Epithelial cell of esophagus (primary cell): Measurements from ENCODE around the gene SPPL3.

ENCODE experiments used
- DNase-seq: peaks from one replicate; pipeline ENCODE4 v3.0.0; 2010; ENCODE audit warnings: low read depth
- H3K4me3 ChIP-seq: 2 replicates; pipeline ENCODE4 v1.5.1; 2011; ENCODE audit warnings: mild to moderate bottlenecking, low read length, control low read depth
- TF ChIP-seq, protein P1 (sequence below): IDR thresholded peaks from 2 replicates; pipeline ENCODE4 v1.5.1; 2011; ENCODE audit warnings: low read depth, mild to moderate bottlenecking, low read length, control low read depth, inconsistent platforms; ENCODE audit not compliant: insufficient read depth; ENCODE audit errors: missing control alignments

SPPL3 gene

GRCh38 chr12:120814903-120815429 lies 89.2 kb downstream of the SPPL3 start:
- no peak overlapping the region for H3K4me3 ChIP-seq
- TF ChIP-seq, protein P1, sequence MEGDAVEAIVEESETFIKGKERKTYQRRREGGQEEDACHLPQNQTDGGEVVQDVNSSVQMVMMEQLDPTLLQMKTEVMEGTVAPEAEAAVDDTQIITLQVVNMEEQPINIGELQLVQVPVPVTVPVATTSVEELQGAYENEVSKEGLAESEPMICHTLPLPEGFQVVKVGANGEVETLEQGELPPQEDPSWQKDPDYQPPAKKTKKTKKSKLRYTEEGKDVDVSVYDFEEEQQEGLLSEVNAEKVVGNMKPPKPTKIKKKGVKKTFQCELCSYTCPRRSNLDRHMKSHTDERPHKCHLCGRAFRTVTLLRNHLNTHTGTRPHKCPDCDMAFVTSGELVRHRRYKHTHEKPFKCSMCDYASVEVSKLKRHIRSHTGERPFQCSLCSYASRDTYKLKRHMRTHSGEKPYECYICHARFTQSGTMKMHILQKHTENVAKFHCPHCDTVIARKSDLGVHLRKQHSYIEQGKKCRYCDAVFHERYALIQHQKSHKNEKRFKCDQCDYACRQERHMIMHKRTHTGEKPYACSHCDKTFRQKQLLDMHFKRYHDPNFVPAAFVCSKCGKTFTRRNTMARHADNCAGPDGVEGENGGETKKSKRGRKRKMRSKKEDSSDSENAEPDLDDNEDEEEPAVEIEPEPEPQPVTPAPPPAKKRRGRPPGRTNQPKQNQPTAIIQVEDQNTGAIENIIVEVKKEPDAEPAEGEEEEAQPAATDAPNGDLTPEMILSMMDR: no peak
- DNase-seq: no peak

DNA sequence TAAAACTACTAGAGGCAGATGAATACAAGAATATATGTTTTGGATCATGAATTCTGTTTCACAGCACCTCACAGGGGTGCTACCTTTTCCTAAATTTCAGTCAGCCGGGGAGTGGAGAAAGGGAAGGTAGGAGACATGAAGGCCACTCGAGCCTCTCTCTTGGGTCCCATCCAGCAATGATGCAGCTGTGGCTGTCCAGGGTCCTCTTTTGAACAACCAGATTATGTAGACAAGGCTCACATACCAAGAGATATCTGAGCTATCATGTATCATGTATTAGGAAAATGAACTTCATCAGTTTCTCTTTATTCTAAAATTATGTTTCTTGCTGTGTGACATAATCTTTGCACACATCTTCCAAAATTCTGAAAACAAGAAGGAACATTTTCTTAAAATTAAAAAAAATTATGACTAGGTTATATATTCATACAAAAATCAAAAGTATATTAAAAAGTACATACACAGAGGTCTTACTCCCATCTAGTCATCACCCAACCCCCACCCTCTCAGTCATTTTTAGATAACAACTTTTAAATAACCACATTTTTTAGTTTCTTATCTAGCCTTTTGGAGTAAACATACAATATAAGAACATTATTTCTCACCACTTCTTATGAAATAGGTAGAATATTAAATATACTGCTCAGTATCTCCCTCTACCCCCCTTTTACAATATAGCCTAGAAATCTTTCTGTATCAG lies 89.8 kb downstream of the SPPL3 start:
- DNase-seq: no peak
- TF ChIP-seq, protein P1: no peak
- H3K4me3 ChIP-seq: no peak overlapping the region

DNA sequence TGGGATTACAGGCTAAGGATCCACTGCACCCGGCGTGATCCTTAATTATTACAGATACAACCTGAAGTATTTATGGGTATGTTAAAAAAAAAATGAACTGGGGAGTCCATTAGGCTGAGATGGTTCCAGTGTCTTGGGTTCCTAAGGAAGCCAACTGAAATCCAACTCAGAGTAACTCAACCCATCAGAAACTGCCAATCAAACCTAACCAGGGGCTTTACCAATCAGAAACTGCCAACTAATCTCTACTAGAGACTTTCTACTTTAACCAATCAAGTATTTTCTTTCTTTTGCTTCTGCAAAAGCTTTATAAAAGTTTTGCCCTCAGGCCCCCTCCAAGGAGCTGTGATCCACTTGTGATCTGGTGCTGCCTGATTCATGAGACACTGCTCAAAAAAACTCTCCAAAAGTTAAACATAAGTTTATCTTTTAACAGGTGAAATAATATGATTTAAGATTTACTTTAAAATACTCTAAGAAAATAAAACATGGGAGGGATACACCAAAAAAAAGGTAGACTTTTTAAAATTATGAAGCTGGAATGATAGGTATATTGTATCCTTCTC lies 90.5 kb downstream of the SPPL3 start:
- TF ChIP-seq, protein P1: no peak
- no peak for DNase-seq
- H3K4me3 ChIP-seq: no peak overlapping the region

DNA sequence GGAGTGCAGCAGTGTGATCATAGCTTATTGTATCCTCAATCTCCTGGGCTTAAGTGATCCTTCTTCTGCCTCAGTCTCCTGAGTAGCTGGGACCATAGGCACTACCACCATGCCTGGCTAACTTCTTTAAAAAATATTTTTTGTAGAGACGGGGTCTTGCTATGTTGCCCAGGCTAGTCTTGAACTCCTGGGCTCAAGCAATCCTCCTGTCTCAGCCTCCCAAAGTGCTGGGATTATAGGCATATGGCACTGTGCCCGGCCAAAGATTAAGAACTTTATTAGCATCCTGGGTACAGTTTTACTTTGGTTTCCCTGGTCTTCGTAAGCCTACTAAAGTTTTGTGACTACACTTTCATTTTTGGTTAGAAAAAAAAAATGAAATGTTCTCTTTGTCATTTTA lies 94.1 kb downstream of the SPPL3 start:
- no peak overlapping the region for H3K4me3 ChIP-seq
- no peak for DNase-seq
- TF ChIP-seq, protein P1: no peak

GRCh38 chr12:120804428-120804827 lies 99.7 kb downstream of the SPPL3 start:
- H3K4me3 ChIP-seq: no peak overlapping the region
- TF ChIP-seq, protein P1: no peak

GRCh38 chr12:120801146-120801545 lies 103.0 kb downstream of the SPPL3 start:
- DNase-seq: peak; percentile 52
- H3K4me3 ChIP-seq: no peak overlapping the region
- TF ChIP-seq, protein P1: no peak

More at GRCh38 chr12:120804428-120804827, 99.7 kb downstream of the SPPL3 start:
- no peak for DNase-seq
